CD8-positive, alpha-beta memory T cell (primary cell): ENCODE results near the gene AGPAT1. TPM values are rescaled to one million over a fixed set of nuclear protein-coding genes. Genes with fewer than 3 reads are reported as not detected.
"Not testable (repeated sequence)": the region's sequence is repeated elsewhere in the genome, so short reads cannot be mapped to it uniquely, and the experiment has no call there.

Experiments
- CTCF ChIA-PET: fragments of 350-600 bp; sonication (Branson Sonifier 250); formaldehyde crosslinking; loops from one replicate; lab custom pipeline; 2021; ENCODE audit warnings: antibody characterized with exemption; lab: Charles Lee
- POLR2A ChIA-PET: fragments of 350-600 bp; sonication (Branson Sonifier 250); formaldehyde crosslinking; loops from one replicate; lab custom pipeline; 2021; ENCODE audit warnings: antibody characterized with exemption; lab: Charles Lee
- DNase-seq, 5 donors: peaks; one replicate each; pipeline versions ENCODE4 v3.0.0 to v3.0.0-alpha.2; 2020 to 2022; ENCODE audit warnings: mixed read lengths in 1 of 5
- H3K27ac ChIP-seq: one replicate; pipeline ENCODE4 v1.7.0; 2013; ENCODE audit warnings: low read depth, mild to moderate bottlenecking, low read length, moderate library complexity
- H3K27me3 ChIP-seq: 2 replicates; pipeline ENCODE4 v1.7.0; 2013; ENCODE audit warnings: low read length, mild to moderate bottlenecking; ENCODE audit not compliant: insufficient read depth, poor library complexity, severe bottlenecking
- H3K36me3 ChIP-seq: 2 replicates; pipeline ENCODE4 v1.7.0; 2013; ENCODE audit warnings: mild to moderate bottlenecking, low read length, moderate library complexity; ENCODE audit not compliant: insufficient read depth
- H3K4me1 ChIP-seq: 2 replicates; pipeline ENCODE4 v1.7.0; 2013; ENCODE audit warnings: mild to moderate bottlenecking, low read length, moderate library complexity; ENCODE audit not compliant: insufficient read depth
- H3K4me3 ChIP-seq: 2 replicates; pipeline ENCODE4 v1.7.0; 2013; ENCODE audit warnings: mild to moderate bottlenecking, low read length
- H3K9me3 ChIP-seq: 2 replicates; pipeline ENCODE4 v1.7.0; 2013; ENCODE audit warnings: mild to moderate bottlenecking, low read length
- H3K27ac Mint-ChIP-seq, 8 donors: one replicate each; pipeline ENCODE4 v1.8.0; 2020 to 2021; ENCODE audit warnings: mixed read lengths in 8 of 8, mild to moderate bottlenecking in 6 of 8, inconsistent platforms in 3 of 8, moderate library complexity in 3 of 8
- H3K27me3 Mint-ChIP-seq, 2 donors: one replicate each; pipeline ENCODE4 v1.8.0; 2020 to 2021; ENCODE audit warnings: mixed read lengths in 2 of 2, mild to moderate bottlenecking in 1 of 2, moderate library complexity in 1 of 2
- H3K36me3 Mint-ChIP-seq, 3 donors: one replicate each; pipeline ENCODE4 v1.8.0; 2020 to 2021; ENCODE audit warnings: mixed read lengths in 3 of 3, inconsistent platforms in 1 of 3, mild to moderate bottlenecking in 1 of 3
- H3K4me1 Mint-ChIP-seq, 3 donors: one replicate each; pipeline ENCODE4 v1.8.0; 2020 to 2021; ENCODE audit warnings: mixed read lengths in 3 of 3, inconsistent platforms in 1 of 3, mild to moderate bottlenecking in 1 of 3
- H3K4me3 Mint-ChIP-seq, 7 donors: one replicate each; pipeline ENCODE4 v1.8.0; 2020 to 2021; ENCODE audit warnings: mixed read lengths in 7 of 7, mild to moderate bottlenecking in 6 of 7, moderate library complexity in 4 of 7, inconsistent platforms in 2 of 7
- H3K9me3 Mint-ChIP-seq, 5 donors: one replicate each; pipeline ENCODE4 v1.8.0; 2020 to 2022; ENCODE audit warnings: mixed read lengths in 5 of 5, mild to moderate bottlenecking in 3 of 5, moderate library complexity in 2 of 5, inconsistent platforms in 1 of 5
- polyA plus RNA-seq: library from polyadenylated mRNA; unstranded; fragments of 300-500 nt; fragmentation: Illumina TruSeq; gene quantifications from one replicate; pipeline ENCODE4 v1.2.3, GENCODE V29; 2021
- total RNA-seq, 2 experiments: library from RNA; stranded (reverse); gene quantifications; one replicate each; pipeline ENCODE4 v1.2.3, GENCODE V29; 2021

Gene AGPAT1
- total and polyA plus RNA-seq, 3 experiments from 2014 or later: 23.5 to 42.6 (median 42.5) TPM

GRCh38 chr6:32195902-32196681 lies 20.2 kb upstream of the AGPAT1 start:
- POLR2A ChIA-PET: interaction anchor here (0.6 to 1.9 kb wide), 12 partner anchors 11 to 1732 kb away, joined by 3 to 34 read pairs (median 4); partner anchors contain the start of genes AGPAT1, ATF6B, FKBPL and NELFE
- peaks cover 30 to 43% (median 33%) of the 10 kb centered on the region in 3 donors for H3K4me1 Mint-ChIP-seq

GRCh38 chr6:32195652-32195901 lies 19.7 kb upstream of the AGPAT1 start:
- Histone ChIP-seq H3K27ac (peak overlapping the region; percentile 99), H3K4me1 (peaks cover 34% of the 10 kb centered on the region), H3K27me3 (no peaks in the 10 kb centered on the region), H3K9me3 (no peaks in the 10 kb centered on the region), H3K36me3 (peaks cover 5% of the 10 kb centered on the region), H3K4me3 (peak overlapping the region; percentile 78)
- POLR2A ChIA-PET: interaction anchor here (0.7 to 1.9 kb wide), 12 partner anchors 10 to 1732 kb away, joined by 3 to 34 read pairs (median 4); partner anchors contain the start of genes AGPAT1, ATF6B, FKBPL and NELFE
- Mint-ChIP-seq H3K9me3 (no peaks in the 10 kb centered on the region), H3K4me3 (peak overlapping the region; percentile 92 to 100 (median 96)), H3K4me1 (peaks cover 31 to 46% (median 33%) of the 10 kb centered on the region in 3 donors), H3K27me3 (peaks cover 2 to 6% of the 10 kb centered on the region in 2 donors), H3K27ac (peak overlapping the region; percentile 98 to 100 (median 100)), H3K36me3 (peaks cover 0 to 29% (median 8%) of the 10 kb centered on the region in 3 donors)
- CTCF ChIA-PET: interaction anchor here (0.9 to 2.2 kb wide), 14 partner anchors 13 to 643 kb away, joined by 3 to 19 read pairs (median 5); partner anchors contain the start of genes AGPAT1, ATF6B, FKBPL and TAP2
- peak; percentile 99 to 100 (median 100) for DNase-seq

More at GRCh38 chr6:32195902-32196681, 20.2 kb upstream of the AGPAT1 start:
- DNase-seq: peak in 4 of 5 donors; percentile 50 to 85 (median 70)
- peak overlapping the region; percentile 92 to 100 (median 96) for H3K4me3 Mint-ChIP-seq
- no peaks in the 10 kb centered on the region for H3K27me3 ChIP-seq
- no peaks in the 10 kb centered on the region for H3K9me3 ChIP-seq
- H3K27me3 Mint-ChIP-seq: peaks cover 2 to 7% of the 10 kb centered on the region in 2 donors
- H3K36me3 Mint-ChIP-seq: peaks cover 0 to 26% (median 5%) of the 10 kb centered on the region in 3 donors
- H3K27ac ChIP-seq: peak overlapping the region; percentile 99
- peak overlapping the region; percentile 98 to 100 (median 100) for H3K27ac Mint-ChIP-seq
- CTCF ChIA-PET: interaction anchor here (0.9 to 2.2 kb wide), 13 partner anchors 13 to 642 kb away, joined by 3 to 19 read pairs (median 5); partner anchors contain the start of genes AGPAT1, ATF6B, FKBPL and TAP2
- peaks cover 4% of the 10 kb centered on the region for H3K36me3 ChIP-seq
- H3K4me1 ChIP-seq: peaks cover 34% of the 10 kb centered on the region
- no peaks in the 10 kb centered on the region for H3K9me3 Mint-ChIP-seq
- H3K4me3 ChIP-seq: peak overlapping the region; percentile 78

- H3K27ac Mint-ChIP-seq: peak overlapping the region; percentile 97 to 100 (median 100)
- DNase-seq: no peak
- Histone ChIP-seq H3K27me3 (no peaks in the 10 kb centered on the region), H3K4me1 (peaks cover 34% of the 10 kb centered on the region), H3K4me3 (peak overlapping the region; percentile 78), H3K9me3 (no peaks in the 10 kb centered on the region), H3K27ac (peak overlapping the region; percentile 99), H3K36me3 (peaks cover 5% of the 10 kb centered on the region)
- CTCF ChIA-PET: interaction anchor here (0.9 to 2.2 kb wide), 16 partner anchors 12 to 644 kb away, joined by 3 to 19 read pairs (median 5); partner anchors contain the start of genes AGPAT1, ATF6B, FKBPL and TAP2
- H3K4me1 Mint-ChIP-seq: peaks cover 33 to 50% (median 33%) of the 10 kb centered on the region in 3 donors
- POLR2A ChIA-PET: interaction anchor here (0.5 to 1.9 kb wide), 13 partner anchors 10 to 1731 kb away, joined by 3 to 34 read pairs (median 4); partner anchors contain the start of genes AGPAT1, ATF6B, FKBPL and NELFE
- H3K4me3 Mint-ChIP-seq: peak overlapping the region; percentile 92 to 100 (median 96)
- peaks cover 0 to 35% (median 8%) of the 10 kb centered on the region in 3 donors for H3K36me3 Mint-ChIP-seq
- H3K27me3 Mint-ChIP-seq: peaks cover 2% of the 10 kb centered on the region in 2 donors
- H3K9me3 Mint-ChIP-seq: no peaks in the 10 kb centered on the region
These were observed 19.2 kb upstream of the AGPAT1 start for GRCh38 chr6:32194825-32195651.

GRCh38 chr6:32194388-32194787 lies 18.5 kb upstream of the AGPAT1 start:
- no peaks in the 10 kb centered on the region for H3K9me3 ChIP-seq
- H3K27ac ChIP-seq: peak overlapping the region; percentile 99
- Mint-ChIP-seq H3K27ac (peak overlapping the region; percentile 43 to 100 (median 100)), H3K4me3 (peak overlapping the region; percentile 92 to 100 (median 97)), H3K4me1 (peaks cover 33 to 51% (median 33%) of the 10 kb centered on the region in 3 donors), H3K27me3 (peaks cover 0 to 2% of the 10 kb centered on the region in 2 donors), H3K9me3 (no peaks in the 10 kb centered on the region), H3K36me3 (peaks cover 0 to 36% (median 8%) of the 10 kb centered on the region in 3 donors)
- peaks cover 5% of the 10 kb centered on the region for H3K36me3 ChIP-seq
- H3K4me1 ChIP-seq: peaks cover 34% of the 10 kb centered on the region
- DNase-seq: no peak
- peak overlapping the region; percentile 78 for H3K4me3 ChIP-seq
- ChIA-PET POLR2A (interaction anchor here (1.1 to 2.3 kb wide), 3 partner anchors 16 to 778 kb away, joined by 4 to 17 read pairs (median 7); partner anchors contain the start of gene RNF5), CTCF (interaction anchor here (1.0 to 2.2 kb wide), 6 partner anchors 12 to 65 kb away, joined by 3 to 19 read pairs (median 4); partner anchors contain the start of gene FKBPL)
- H3K27me3 ChIP-seq: no peaks in the 10 kb centered on the region

GRCh38 chr6:32193096-32193495 lies 17.2 kb upstream of the AGPAT1 start:
- Histone ChIP-seq H3K4me3 (peak overlapping the region; percentile 95), H3K4me1 (peaks cover 46% of the 10 kb centered on the region), H3K27ac (peak overlapping the region; percentile 85)
- not testable (repeated sequence) for H3K27me3 Mint-ChIP-seq, H3K9me3 ChIP-seq, H3K27me3 ChIP-seq, H3K9me3 Mint-ChIP-seq, H3K36me3 ChIP-seq, DNase-seq
- POLR2A ChIA-PET: interaction anchor here (0.8 to 2.3 kb wide), 5 partner anchors 10 to 660 kb away, joined by 3 to 17 read pairs (median 4); partner anchors contain the start of genes AGPAT1, RNF5 and TAP1
- CTCF ChIA-PET: interaction anchor here (0.8 to 1.5 kb wide), 5 partner anchors 8 to 75 kb away, joined by 3 to 7 read pairs (median 3); no protein-coding TSS in a partner anchor
- Mint-ChIP-seq H3K4me3 (peak overlapping the region; percentile 92 to 100 (median 96)), H3K4me1 (peaks cover 44 to 64% (median 45%) of the 10 kb centered on the region in 3 donors), H3K36me3 (peaks cover 0 to 49% (median 8%) of the 10 kb centered on the region in 3 donors), H3K27ac (peak overlapping the region; percentile 95 to 99 (median 98))

- Histone ChIP-seq H3K27me3 (no peaks in the 10 kb centered on the region), H3K4me3 (peak within 1 kb of the TSS; percentile 95), H3K9me3 (no peaks in the 10 kb centered on the region), H3K27ac (peak within 1 kb of the TSS; percentile 85), H3K4me1 (peaks cover 51% of the 10 kb centered on the region), H3K36me3 (peaks cover 9% of the 10 kb centered on the region)
- ChIA-PET POLR2A (interaction anchor here (0.8 to 2.3 kb wide), 5 partner anchors 10 to 661 kb away, joined by 3 to 17 read pairs (median 4); partner anchors contain the start of genes AGPAT1, RNF5 and TAP1), CTCF (interaction anchor here (0.8 to 1.5 kb wide), 5 partner anchors 9 to 74 kb away, joined by 3 to 7 read pairs (median 3); no protein-coding TSS in a partner anchor)
- H3K36me3 Mint-ChIP-seq: peaks cover under 1 to 54% (median 8%) of the 10 kb centered on the region in 3 donors
- peaks cover 0 to 2% of the 10 kb centered on the region in 2 donors for H3K27me3 Mint-ChIP-seq
- H3K27ac Mint-ChIP-seq: peak within 1 kb of the TSS; percentile 95 to 99 (median 98)
- no peaks in the 10 kb centered on the region for H3K9me3 Mint-ChIP-seq
- peak within 1 kb of the TSS; percentile 92 to 100 (median 96) for H3K4me3 Mint-ChIP-seq
- peaks cover 45 to 68% (median 50%) of the 10 kb centered on the region in 3 donors for H3K4me1 Mint-ChIP-seq
- peak; percentile 44 to 77 (median 57) for DNase-seq
These were observed 16.7 kb upstream of the AGPAT1 start, which contains the start of gene GPSM3 for GRCh38 chr6:32192608-32193039. Gene GPSM3 (minus strand): TSS chr6:32192643. CDS start chr6:32192513, 130 bp downstream.
